HG03521 (cell line): Measurements from ENCODE around the gene SYNE1.
A peak's percentile ranks its signal among the peaks of the same experiment; 100 is the strongest.

Experiments
- ATAC-seq: cut with Tn5 transposase; IDR thresholded peaks from one replicate; pipeline ENCODE4 v1.9.1; 2021; ENCODE audit warnings: mild to moderate bottlenecking, moderate library complexity; ENCODE audit not compliant: unreplicated experiment

SYNE1 gene

GRCh38 chr6:152295346-152295745 lies 341.8 kb downstream of the SYNE1 start:
- ATAC-seq: no peak

GRCh38 chr6:152293404-152293803 lies 343.8 kb downstream of the SYNE1 start:
- no peak for ATAC-seq

- ATAC-seq: no peak
Observed at GRCh38 chr6:152292555-152292954, 344.6 kb downstream of the SYNE1 start.

GRCh38 chr6:152290693-152291092 lies 346.5 kb downstream of the SYNE1 start:
- ATAC-seq: no peak

- ATAC-seq: no peak
Observed at GRCh38 chr6:152277826-152278329, 359.3 kb downstream of the SYNE1 start.

GRCh38 chr6:152273638-152274037 lies 363.5 kb downstream of the SYNE1 start:
- ATAC-seq: no peak

- no peak for ATAC-seq
Observed at GRCh38 chr6:152273002-152273401, 364.2 kb downstream of the SYNE1 start.

GRCh38 chr6:152272486-152272885 lies 364.7 kb downstream of the SYNE1 start:
- ATAC-seq: no peak

- ATAC-seq: peak; percentile 46
Observed at GRCh38 chr6:152271776-152272464, 365.2 kb downstream of the SYNE1 start.

- ATAC-seq: no peak
Observed at GRCh38 chr6:152270301-152270925, 366.7 kb downstream of the SYNE1 start.

- no peak for ATAC-seq
Observed at GRCh38 chr6:152268846-152269442, 368.2 kb downstream of the SYNE1 start.

GRCh38 chr6:152267967-152268845 lies 369.0 kb downstream of the SYNE1 start:
- no peak for ATAC-seq

GRCh38 chr6:152265651-152266050 lies 371.5 kb downstream of the SYNE1 start:
- ATAC-seq: no peak

GRCh38 chr6:152263582-152263981 lies 373.6 kb downstream of the SYNE1 start:
- no peak for ATAC-seq

GRCh38 chr6:152261179-152261578 lies 376.0 kb downstream of the SYNE1 start:
- no peak for ATAC-seq

- ATAC-seq: no peak
Observed at GRCh38 chr6:152259234-152259633, 377.9 kb downstream of the SYNE1 start.

- ATAC-seq: no peak
Observed at GRCh38 chr6:152257581-152257980, 379.6 kb downstream of the SYNE1 start.

- ATAC-seq: no peak
Observed at GRCh38 chr6:152250127-152250526, 387.0 kb downstream of the SYNE1 start.

GRCh38 chr6:152248980-152249379 lies 388.2 kb downstream of the SYNE1 start:
- ATAC-seq: no peak

- no peak for ATAC-seq
Observed at GRCh38 chr6:152246554-152247337, 390.4 kb downstream of the SYNE1 start.
